ENCODE measurements around the gene ACADS.

Gene ACADS

GRCh38 chr12:120734210-120734609 is 8.6 kb downstream of the ACADS start:
- DNase-seq: no peak

- no peak for DNase-seq
These were observed 9.6 kb downstream of the ACADS start for GRCh38 chr12:120735181-120735580.

- no peak for DNase-seq
These were observed 11.0 kb downstream of the ACADS start for GRCh38 chr12:120736404-120737331.

DNA sequence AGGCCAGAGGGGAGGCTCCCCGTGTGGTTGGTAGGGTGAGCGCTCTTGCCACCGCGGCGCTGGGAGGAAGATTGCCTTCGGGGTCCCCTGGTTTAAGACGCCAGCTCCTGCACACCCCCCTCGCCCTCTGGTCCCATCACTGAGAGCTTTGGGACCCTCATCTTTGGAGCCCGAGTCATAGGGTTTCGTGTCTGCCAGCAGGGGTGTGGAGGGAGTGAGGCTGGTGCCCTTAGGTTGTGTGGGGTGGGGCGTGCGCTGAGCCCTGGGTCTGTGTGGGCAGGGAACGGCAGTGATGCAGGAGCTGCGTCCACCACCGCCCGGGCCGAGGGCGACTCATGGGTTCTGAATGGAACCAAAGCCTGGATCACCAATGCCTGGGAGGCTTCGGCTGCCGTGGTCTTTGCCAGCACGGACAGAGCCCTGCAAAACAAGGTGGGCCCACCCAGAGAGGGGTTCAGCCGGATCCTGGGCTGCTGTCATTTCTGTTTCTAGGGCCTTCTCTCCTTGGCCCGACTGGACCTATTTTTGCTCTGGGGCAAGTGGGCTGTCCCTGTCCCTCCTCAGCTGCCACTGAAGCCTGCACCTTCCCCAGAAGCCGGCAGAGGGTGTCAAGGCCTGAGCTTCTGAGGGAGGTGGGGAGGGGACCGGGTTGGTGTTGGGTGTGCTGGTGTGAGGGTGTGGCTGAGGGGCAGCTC is 12.1 kb downstream of the ACADS start:
- DNase-seq: no peak

- no peak for DNase-seq
These were observed 12.8 kb downstream of the ACADS start for GRCh38 chr12:120738252-120739030.

DNA sequence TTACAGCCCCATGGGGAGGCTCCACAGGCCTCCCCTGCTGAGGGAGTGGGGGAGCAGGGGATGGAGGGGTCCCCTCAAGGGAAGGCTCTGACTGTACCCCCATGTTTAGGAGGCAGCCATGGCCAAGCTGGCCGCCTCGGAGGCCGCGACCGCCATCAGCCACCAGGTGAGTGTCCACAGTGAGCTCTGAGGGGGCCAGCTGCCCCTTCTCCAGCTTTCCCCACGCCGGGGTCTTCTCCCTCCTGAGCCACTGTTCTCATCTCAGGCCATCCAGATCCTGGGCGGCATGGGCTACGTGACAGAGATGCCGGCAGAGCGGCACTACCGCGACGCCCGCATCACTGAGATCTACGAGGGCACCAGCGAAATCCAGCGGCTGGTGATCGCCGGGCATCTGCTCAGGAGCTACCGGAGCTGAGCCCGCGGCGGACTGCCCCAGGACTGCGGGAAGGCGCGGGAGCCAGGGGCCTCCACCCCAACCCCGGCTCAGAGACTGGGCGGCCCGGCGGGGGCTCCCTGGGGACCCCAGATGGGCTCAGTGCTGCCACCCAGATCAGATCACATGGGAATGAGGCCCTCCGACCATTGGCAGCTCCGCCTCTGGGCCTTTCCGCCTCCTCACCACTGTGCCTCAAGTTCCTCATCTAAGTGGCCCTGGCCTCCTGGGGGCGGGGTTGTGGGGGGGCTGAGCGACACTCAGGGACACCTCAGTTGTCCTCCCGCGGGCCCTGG is 13.6 kb downstream of the ACADS start:
- DNase-seq: no peak

- no peak for DNase-seq
These were observed 14.4 kb downstream of the ACADS start for GRCh38 chr12:120739821-120740613.

- no peak for DNase-seq
These were observed 15.2 kb downstream of the ACADS start for GRCh38 chr12:120740871-120741270.

DNA sequence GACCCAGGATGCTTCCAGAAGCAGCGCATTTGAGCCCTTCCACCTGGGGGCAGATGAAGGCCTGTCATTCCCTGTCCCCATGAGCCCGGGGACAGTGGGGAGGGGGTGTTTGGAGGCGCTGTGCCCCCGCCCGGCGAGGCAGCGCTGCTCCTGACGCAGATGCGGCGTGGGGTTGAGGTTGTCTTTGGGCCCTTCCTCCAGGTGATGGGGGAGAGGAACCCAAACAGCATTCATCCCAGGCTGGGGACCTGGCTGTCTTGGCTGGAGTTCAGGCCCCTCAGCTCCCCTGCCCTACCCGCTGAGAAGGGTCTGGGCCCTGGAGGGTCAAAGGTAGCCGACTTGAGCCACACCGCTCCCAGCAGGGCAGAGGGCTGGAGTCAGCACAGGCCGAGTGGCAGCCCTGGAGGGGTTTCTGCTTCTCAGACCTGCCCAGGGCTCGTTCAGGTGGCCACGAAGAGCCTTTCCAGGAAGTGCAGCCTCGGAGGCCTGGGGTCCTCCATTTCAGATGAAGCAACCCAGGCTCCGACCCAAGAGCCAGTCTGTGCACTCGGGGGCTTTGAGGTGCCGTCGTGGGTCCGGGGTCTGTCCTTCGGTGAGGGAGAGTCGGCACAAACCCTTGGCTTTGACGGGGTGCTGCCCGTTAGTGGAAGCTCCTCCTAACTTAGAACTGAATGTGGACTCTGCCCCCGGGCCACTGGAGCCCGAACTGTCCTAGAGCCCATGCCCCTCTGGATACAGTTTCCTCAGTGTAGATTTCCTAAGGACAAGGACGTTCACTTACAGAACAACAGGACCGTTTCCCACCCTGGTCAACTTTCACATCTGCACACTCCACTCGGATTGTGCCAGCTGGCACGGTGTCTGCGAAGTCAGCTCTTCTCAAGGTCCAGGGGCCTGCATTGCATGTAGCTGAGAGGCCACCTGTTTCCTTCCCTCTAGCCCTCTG is 16.1 kb downstream of the ACADS start:
- DNase-seq: no peak

DNA sequence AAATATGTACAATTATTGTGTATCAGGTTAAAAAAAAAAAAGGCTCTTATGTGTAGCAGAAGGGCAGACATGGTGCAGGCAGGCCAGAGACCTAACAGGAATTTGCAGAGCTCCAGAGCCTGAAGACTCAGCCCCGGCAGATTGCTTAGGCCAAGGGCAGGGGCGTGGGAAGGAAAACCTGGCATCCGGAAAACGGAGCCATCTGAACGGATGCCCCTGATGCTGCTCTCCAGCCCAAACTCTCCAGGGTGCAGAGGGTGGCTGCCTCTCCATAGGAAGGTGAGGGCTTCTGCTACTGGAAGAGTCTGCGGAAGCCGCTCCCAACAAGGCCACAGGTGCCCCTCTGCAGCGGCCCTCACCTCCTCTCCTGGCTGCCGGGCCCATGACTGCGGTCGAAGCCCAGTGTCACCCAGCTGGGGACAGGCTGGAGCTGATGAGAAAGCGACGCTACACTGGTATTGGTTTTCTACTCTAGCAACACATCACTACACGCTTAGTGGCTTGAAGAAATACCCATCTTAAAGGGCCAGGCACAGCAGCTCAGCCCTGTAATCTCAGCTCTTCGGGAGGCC is 19.4 kb downstream of the ACADS start:
- no peak for DNase-seq

DNA sequence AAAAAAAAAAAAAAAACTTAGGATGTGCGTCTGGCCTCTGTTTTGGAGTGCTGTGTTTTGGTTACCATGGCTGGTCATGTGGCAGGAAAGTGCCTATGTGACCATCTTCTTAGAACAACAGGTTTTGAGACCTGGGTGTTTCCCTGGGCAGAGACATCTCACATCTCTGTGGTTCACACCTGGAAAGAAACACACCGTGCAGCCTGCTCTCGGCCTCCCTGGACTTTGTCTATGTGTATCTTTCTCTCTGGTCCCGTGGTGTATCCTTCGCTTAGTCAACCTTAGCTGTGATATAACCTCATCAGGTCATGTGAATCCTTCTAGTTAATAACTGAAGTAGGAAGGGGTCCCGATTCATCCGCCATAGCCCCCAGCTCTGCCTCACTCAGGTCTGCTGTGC is 22.6 kb downstream of the ACADS start:
- DNase-seq: no peak

GRCh38 chr12:120749256-120749655 is 23.6 kb downstream of the ACADS start:
- no peak for DNase-seq

DNA sequence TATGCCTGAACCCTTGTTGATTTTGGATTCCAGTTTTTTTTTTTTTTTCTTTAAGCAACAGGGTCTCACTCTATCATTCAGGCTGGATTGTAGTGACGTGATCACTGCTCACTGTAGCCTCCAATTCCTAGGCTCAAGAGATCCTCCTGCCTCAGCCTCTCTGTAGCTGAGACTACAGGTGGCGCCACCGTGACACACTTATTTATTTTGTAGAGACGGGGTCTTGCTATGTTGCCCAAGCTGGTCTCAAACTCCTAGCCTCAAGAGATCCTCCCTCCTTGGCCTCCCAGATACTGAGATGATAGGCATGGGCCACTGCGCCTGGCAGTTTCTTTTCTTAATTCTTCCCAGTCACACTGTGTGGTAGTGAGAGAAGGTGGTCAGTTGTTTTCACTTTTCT is 25.2 kb downstream of the ACADS start:
- DNase-seq: no peak

DNA sequence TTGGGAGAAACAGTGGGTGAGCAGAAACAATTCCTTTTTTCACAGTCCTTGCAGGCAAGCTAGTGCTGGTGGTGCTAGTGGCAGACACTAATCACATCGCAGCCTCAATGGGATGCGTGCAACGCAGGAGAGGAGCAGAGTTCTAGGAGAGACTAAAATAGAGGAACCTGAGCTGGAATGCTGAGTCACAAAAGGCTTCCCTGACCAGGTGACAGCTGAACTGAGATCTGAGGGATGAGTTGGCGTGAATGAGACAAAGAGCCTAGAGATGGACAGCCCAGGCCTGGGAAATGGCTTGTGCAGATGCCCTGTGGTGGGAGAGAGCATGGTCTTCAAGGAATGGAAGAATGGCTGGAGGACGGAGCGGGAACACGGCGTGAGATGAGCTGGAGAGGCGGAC is 25.8 kb downstream of the ACADS start:
- no peak for DNase-seq

GRCh38 chr12:120754792-120755191 is 29.2 kb downstream of the ACADS start:
- no peak for DNase-seq

DNA sequence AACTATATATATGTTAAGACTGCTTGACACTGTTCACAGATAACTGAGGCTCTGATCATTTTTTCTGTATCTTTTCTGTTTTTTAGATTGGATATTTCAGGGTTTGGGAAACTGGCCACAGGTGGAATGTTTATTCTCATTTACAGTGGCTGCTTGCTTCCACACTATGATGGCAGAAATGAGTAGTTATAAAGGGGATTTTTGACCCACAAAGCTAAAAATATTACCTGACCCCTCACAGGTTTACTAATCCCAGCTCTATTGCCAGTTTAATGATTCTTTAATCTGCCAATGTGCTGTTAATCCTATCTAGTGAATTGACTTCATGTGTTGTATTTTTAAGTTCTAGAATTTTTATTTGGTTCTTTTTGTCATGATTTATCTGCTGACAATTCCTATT is 29.6 kb downstream of the ACADS start:
- no peak for DNase-seq

DNA sequence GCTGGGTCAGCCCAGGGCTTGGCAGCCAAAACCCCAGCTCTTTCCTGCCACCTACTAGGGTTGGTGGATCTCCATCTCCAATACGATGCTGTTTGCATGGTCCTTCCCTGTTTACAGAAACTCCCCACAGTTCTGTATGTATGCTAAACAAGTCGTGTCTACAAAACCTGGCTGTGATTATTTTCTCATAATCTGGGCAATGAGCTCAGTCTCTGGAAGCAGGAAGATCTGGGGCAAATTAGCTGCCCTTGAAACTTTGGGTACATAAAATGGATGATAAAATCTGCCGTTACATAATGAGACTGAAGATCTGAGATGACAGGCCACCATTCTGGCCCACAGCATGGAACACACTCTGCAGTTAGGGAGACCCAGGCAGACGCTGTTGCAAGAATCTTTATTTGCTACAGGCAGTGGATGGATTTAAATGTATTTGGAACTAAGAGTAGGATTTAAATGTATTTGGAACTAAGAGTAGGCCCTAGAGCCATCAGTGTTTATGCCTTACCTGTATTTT is 31.7 kb downstream of the ACADS start:
- no peak for DNase-seq

GRCh38 chr12:120757949-120758348 is 32.3 kb downstream of the ACADS start:
- no peak for DNase-seq

DNA sequence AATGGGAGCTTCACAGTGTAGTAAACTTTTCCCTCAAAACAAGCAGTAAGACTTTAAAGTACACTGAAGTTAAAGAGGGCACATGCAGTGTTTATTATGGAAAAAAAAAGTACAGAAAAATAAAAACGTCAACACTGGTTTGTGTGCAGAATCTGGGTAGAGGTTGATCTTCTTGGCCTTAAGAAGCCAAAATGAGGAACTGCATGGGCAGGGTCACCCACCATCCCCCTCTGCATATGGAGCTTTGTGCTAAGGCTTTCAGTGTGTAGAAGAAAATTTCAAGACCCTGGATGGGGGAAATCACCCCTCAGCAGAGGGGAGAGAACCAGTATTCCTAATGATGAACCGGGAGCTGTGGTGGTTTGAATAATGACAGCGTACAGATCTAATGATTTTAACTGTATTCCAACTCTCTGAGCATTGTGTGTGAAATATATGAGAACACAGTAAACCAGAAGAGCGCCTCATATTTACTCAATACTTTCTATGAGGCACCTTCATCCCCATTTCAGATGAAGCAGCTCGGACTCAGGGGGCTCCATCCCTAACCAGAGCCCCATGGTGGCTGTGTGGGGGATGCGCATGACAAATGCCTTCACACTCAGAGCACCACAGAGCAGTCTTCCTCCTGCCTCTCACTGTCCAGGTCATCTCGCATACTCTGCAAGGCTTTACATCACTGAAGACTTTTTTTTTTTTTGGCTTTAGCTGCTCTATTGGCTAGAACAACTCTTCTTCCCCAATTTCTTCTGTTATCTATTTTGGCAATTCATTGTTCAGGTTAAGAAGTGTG is 33.4 kb downstream of the ACADS start:
- DNase-seq: no peak
